Smooth muscle cell (in vitro differentiated cells): ENCODE data around the gene NKAIN1. TPM values are rescaled to one million over a fixed set of nuclear protein-coding genes. Genes with fewer than 3 reads are reported as not detected.

ENCODE experiments used
- DNase-seq: peaks from one replicate; lab custom pipeline; 2025; ENCODE audit not compliant: unreplicated experiment; lab: John Stamatoyannopoulos, UW
- H2AFZ ChIP-seq: fragments of 200-600 bp; sonication (generic); 2 replicates; pipeline ENCODE4 v1.6.0; 2016; ENCODE audit warnings: antibody characterized with exemption, low read depth, mild to moderate bottlenecking
- H3F3A ChIP-seq: fragments of 200-600 bp; sonication (generic); 2 replicates; pipeline ENCODE4 v1.6.0; 2017; ENCODE audit warnings: antibody characterized with exemption, low read depth
- H3K27ac ChIP-seq: fragments of 200-600 bp; sonication (generic); 2 replicates; pipeline ENCODE4 v1.5.1; 2016; ENCODE audit warnings: low read depth, mild to moderate bottlenecking
- H3K27me3 ChIP-seq: fragments of 200-600 bp; sonication (generic); 2 replicates; pipeline ENCODE4 v1.6.1; 2016; ENCODE audit warnings: low read depth, mild to moderate bottlenecking
- H3K36me3 ChIP-seq: fragments of 200-600 bp; sonication (generic); 2 replicates; pipeline ENCODE4 v1.5.1; 2016; ENCODE audit warnings: low read depth
- H3K4me1 ChIP-seq: fragments of 200-600 bp; sonication (generic); 2 replicates; pipeline ENCODE4 v1.5.1; 2016; ENCODE audit warnings: low read depth
- H3K4me2 ChIP-seq: fragments of 200-600 bp; sonication (generic); 2 replicates; pipeline ENCODE4 v1.6.0; 2016; ENCODE audit warnings: mild to moderate bottlenecking
- H3K4me3 ChIP-seq: fragments of 200-600 bp; sonication (generic); 2 replicates; pipeline ENCODE4 v1.5.1; 2016; ENCODE audit warnings: mild to moderate bottlenecking
- H3K79me2 ChIP-seq: fragments of 200-600 bp; sonication (generic); 2 replicates; pipeline ENCODE4 v1.6.0; 2016; ENCODE audit warnings: low read depth, mild to moderate bottlenecking
- H3K9ac ChIP-seq: fragments of 200-600 bp; sonication (generic); 2 replicates; pipeline ENCODE4 v1.6.0; 2016; ENCODE audit warnings: low read depth
- H3K9me3 ChIP-seq: fragments of 200-600 bp; sonication (generic); replicated peaks from 2 replicates; pipeline ENCODE4 v1.5.1; 2016; ENCODE audit warnings: low read depth
- H4K20me1 ChIP-seq: fragments of 200-600 bp; sonication (generic); 2 replicates; pipeline ENCODE4 v1.6.0; 2016; ENCODE audit warnings: low read depth
- WGBS: methylation state at CpG from one replicate; pipeline ENCODE4 v1.1.7; 2016; ENCODE audit warnings: low lambda C conversion rate; 5-methylcytosine and 5-hydroxymethylcytosine counted together
- polyA plus RNA-seq: library from polyadenylated mRNA; unstranded; fragments of >200 nt; fragmentation: Nextera tagmentation; extraction: Ambion mirVana; gene quantifications from 2 replicates; pipeline ENCODE4 v1.2.1, GENCODE V29; 2016
- total RNA-seq: library from RNA; depleted of rRNA; stranded (reverse); fragments of >200 nt; gene quantifications from 2 replicates; pipeline ENCODE4 v1.2.3, GENCODE V29; 2014
- TF ChIP-seq, protein P1 (sequence below): fragments of 200-600 bp; sonication (generic); IDR thresholded peaks from 2 replicates; pipeline ENCODE4 v1.5.1; 2017; ENCODE audit warnings: borderline replicate concordance, mild to moderate bottlenecking, antibody characterized with exemption; ENCODE audit not compliant: insufficient read depth, poor library complexity, severe bottlenecking

Gene NKAIN1
- total and polyA plus RNA-seq, 2 experiments from 2014 or later, result 0.39 TPM; not detected in 1

DNA sequence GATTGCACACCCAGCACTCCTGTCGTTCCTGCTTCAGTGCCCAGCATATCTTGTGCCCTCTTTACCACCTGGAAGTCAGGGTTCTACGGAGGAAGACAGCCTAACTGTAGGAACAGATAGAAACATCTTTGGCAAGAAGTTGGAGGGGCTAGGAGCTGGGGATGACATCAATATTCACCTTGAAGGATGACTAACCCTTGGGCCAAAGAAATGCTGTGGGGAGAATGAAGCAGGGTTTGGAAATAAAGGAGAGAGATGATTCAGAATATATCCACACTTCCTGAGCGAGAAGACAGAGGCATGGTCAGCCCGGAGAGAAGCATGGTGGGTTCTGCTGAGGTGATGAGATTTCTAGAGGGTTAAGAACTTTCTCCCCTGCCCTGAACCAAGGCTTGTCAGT lies 4.6 kb upstream of the NKAIN1 start:
- Histone ChIP-seq H4K20me1 (no peaks in the 10 kb centered on the region), H3F3A (no peaks in the 10 kb centered on the region), H3K9ac (no peak overlapping the region), H3K4me3 (no peak overlapping the region), H3K79me2 (no peaks in the 10 kb centered on the region), H3K36me3 (no peaks in the 10 kb centered on the region), H2AFZ (no peak overlapping the region), H3K9me3 (no peaks in the 10 kb centered on the region), H3K4me2 (no peak overlapping the region), H3K27ac (no peak overlapping the region), H3K4me1 (no peaks in the 10 kb centered on the region), H3K27me3 (peaks cover 20% of the 10 kb centered on the region)
- TF ChIP-seq, protein P1, sequence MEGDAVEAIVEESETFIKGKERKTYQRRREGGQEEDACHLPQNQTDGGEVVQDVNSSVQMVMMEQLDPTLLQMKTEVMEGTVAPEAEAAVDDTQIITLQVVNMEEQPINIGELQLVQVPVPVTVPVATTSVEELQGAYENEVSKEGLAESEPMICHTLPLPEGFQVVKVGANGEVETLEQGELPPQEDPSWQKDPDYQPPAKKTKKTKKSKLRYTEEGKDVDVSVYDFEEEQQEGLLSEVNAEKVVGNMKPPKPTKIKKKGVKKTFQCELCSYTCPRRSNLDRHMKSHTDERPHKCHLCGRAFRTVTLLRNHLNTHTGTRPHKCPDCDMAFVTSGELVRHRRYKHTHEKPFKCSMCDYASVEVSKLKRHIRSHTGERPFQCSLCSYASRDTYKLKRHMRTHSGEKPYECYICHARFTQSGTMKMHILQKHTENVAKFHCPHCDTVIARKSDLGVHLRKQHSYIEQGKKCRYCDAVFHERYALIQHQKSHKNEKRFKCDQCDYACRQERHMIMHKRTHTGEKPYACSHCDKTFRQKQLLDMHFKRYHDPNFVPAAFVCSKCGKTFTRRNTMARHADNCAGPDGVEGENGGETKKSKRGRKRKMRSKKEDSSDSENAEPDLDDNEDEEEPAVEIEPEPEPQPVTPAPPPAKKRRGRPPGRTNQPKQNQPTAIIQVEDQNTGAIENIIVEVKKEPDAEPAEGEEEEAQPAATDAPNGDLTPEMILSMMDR, result no peak
- no peak for DNase-seq
- 59% methylated on average over 4 of the region's 4 CpGs for WGBS

DNA sequence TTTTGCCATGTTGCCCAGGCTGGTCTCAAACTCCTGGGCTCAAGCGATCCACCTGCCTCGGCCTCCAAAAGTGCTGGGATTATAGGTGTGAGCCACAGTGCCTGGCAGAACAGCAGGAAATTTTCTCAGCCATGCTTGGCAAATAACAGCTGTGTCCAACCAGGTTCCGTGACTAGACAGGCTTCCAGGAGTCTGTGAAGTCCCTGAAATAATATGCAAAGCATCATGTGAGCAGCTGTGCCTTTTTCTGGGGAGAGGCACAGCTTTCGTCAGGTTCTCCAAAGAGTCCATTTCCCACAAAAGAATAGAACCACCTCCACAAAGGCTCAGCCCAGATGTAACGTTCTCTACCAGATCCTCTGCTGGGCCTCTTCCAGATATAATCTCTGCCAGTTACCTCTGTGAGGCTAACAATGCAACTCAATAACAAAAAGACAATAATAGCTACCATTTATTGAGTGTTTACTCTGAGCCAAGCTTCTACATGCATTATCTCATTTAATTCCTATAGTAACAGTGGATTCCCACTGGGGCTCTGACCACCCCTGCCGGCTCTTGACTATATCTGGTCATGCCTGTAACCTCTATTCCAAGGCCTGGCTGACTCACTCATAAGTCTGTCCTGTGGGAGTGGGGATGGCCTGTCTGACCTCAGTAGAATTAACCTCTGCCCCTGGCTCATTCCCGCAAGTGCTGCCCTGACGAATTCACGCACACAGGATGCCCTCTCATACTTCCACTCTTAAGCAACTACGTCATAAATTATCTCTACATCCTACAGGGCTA lies 4.0 kb upstream of the NKAIN1 start:
- 66% methylated on average over 10 of the region's 10 CpGs for WGBS
- DNase-seq, result no peak

DNA sequence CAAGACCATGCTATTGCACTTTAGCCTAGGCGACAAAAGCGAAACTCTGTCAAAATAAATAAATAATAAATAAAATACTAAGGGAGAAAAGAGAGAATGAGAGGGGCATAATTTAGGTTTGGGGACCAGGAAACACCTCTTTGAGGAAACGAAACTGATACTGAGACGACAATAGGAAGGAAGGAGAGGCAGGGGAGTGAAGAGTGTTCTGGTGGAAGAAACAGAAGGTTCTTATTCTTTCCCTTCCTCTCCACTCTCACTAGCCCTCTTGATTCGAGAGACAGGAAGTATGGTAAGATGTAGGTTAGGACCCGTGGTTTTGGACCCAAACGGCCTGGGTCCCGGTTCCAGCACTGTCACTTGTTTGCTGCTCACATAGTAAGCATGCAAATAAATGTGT lies 1.6 kb upstream of the NKAIN1 start:
- Histone ChIP-seq H3K36me3 (no peaks in the 10 kb centered on the region), H3K4me1 (no peaks in the 10 kb centered on the region), H3K9ac (no peak overlapping the region), H3K27me3 (peaks cover 50% of the 10 kb centered on the region), H3K4me2 (no peak overlapping the region), H3F3A (no peaks in the 10 kb centered on the region), H3K79me2 (no peaks in the 10 kb centered on the region), H4K20me1 (no peaks in the 10 kb centered on the region), H2AFZ (no peak overlapping the region), H3K9me3 (no peaks in the 10 kb centered on the region), H3K4me3 (no peak overlapping the region), H3K27ac (no peak overlapping the region)
- TF ChIP-seq, protein P1, result no peak
- DNase-seq, result no peak
- WGBS, result 89% methylated on average over 8 of the region's 8 CpGs

More for the DNA sequence above, 4.0 kb upstream of the NKAIN1 start:
- Histone ChIP-seq H3K79me2 (no peaks in the 10 kb centered on the region), H3K27ac (no peak overlapping the region), H3K4me3 (no peak overlapping the region), H3K4me2 (no peak overlapping the region), H3K27me3 (peaks cover 26% of the 10 kb centered on the region), H4K20me1 (no peaks in the 10 kb centered on the region), H3K4me1 (no peaks in the 10 kb centered on the region), H3K36me3 (no peaks in the 10 kb centered on the region), H3K9me3 (no peaks in the 10 kb centered on the region), H3F3A (no peaks in the 10 kb centered on the region), H3K9ac (no peak overlapping the region), H2AFZ (no peak overlapping the region)
- TF ChIP-seq, protein P1, result no peak
